ENCODE data around the gene KRT76.

DNA sequence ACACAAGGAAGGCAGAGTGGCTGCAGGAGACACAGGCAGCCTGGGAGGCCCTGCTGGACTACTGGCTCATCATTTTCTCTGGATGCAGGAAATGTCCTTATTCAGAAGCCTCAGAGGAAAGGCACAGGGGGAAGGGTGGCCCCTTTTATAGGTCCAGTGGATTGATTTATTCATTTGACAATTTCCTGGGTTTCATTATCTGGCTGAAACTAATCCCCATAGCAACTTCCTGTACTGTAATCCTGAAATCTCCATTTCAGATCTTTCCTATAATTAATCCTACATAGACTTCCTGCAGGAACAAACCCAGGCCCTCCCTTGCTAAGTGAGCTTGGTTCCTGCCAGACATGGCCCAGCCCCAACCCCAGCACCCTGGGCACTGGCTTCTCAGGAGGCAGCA is 23.0 kb downstream of the KRT76 start:
- no peak for TF ChIP-seq EZH2phosphoT487 (IDR thresholded peaks at IDR 0.05; ENCODE audit: insufficient read depth, low read depth)
- no peak for TF ChIP-seq EZH2 (IDR thresholded peaks at IDR 0.05; ENCODE audit: insufficient read depth, poor library complexity, severe bottlenecking)

Data from GM23248 (cell line).